Trophoblast cell (in vitro differentiated cells and primary cell): ENCODE results near the gene MVK.

Experiments
- DNase-seq, 2 donors: peaks; one replicate each; pipeline ENCODE4 v3.0.0-alpha.2; 2016
- H2AFZ ChIP-seq: 2 replicates; pipeline ENCODE4 v1.6.1; 2013; ENCODE audit warnings: low read length, moderate library complexity, mild to moderate bottlenecking; ENCODE audit not compliant: insufficient read depth, poor library complexity
- H2AK5ac ChIP-seq: 2 replicates; pipeline ENCODE4 v1.6.1; 2013; ENCODE audit warnings: mild to moderate bottlenecking, low read length
- H2BK120ac ChIP-seq: 2 replicates; pipeline ENCODE4 v1.6.1; 2013; ENCODE audit warnings: low read length, mild to moderate bottlenecking, moderate library complexity; ENCODE audit not compliant: insufficient read depth, poor library complexity
- H2BK12ac ChIP-seq: 2 replicates; pipeline ENCODE4 v1.6.1; 2013; ENCODE audit warnings: mild to moderate bottlenecking, low read length, moderate library complexity
- H2BK5ac ChIP-seq: 2 replicates; pipeline ENCODE4 v1.6.1; 2013; ENCODE audit warnings: low read length, low read depth, moderate library complexity, mild to moderate bottlenecking; ENCODE audit not compliant: poor library complexity
- H3K14ac ChIP-seq: 2 replicates; pipeline ENCODE4 v1.6.1; 2013; ENCODE audit warnings: mild to moderate bottlenecking, low read length
- H3K18ac ChIP-seq: 2 replicates; pipeline ENCODE4 v1.6.1; 2013; ENCODE audit warnings: mild to moderate bottlenecking, low read length
- H3K23ac ChIP-seq: 2 replicates; pipeline ENCODE4 v1.6.1; 2013; ENCODE audit warnings: low read length
- H3K27ac ChIP-seq: 2 replicates; pipeline ENCODE4 v1.5.1; 2013; ENCODE audit warnings: low read depth, mild to moderate bottlenecking, inconsistent platforms, low read length, moderate library complexity
- H3K27me3 ChIP-seq: 2 replicates; pipeline ENCODE4 v1.6.1; 2013; ENCODE audit warnings: inconsistent platforms, mild to moderate bottlenecking, low read length, moderate library complexity; ENCODE audit not compliant: insufficient read depth
- H3K36me3 ChIP-seq, 2 experiments: 1 replicate in 1 of 2; 2 replicates in 1 of 2; pipeline ENCODE4 v1.6.1; 2013; ENCODE audit warnings: low read length in 2 of 2, mild to moderate bottlenecking in 2 of 2, moderate library complexity in 1 of 2; ENCODE audit not compliant: insufficient read depth in 2 of 2, control insufficient read depth in 1 of 2
- H3K4ac ChIP-seq: 2 replicates; pipeline ENCODE4 v1.6.1; 2013; ENCODE audit warnings: low read depth, mild to moderate bottlenecking, low read length, moderate library complexity
- H3K4me1 ChIP-seq, 2 experiments: 1 replicate in 1 of 2; 2 replicates in 1 of 2; pipeline ENCODE4 v1.6.1; 2013; ENCODE audit warnings: low read length in 2 of 2, mild to moderate bottlenecking in 2 of 2, moderate library complexity in 1 of 2; ENCODE audit not compliant: insufficient read depth in 2 of 2, control insufficient read depth in 1 of 2
- H3K4me2 ChIP-seq: 2 replicates; pipeline ENCODE4 v1.6.1; 2013; ENCODE audit warnings: inconsistent platforms, mild to moderate bottlenecking, low read length, moderate library complexity
- H3K4me3 ChIP-seq: 2 replicates; pipeline ENCODE4 v1.5.1; 2013; ENCODE audit warnings: mild to moderate bottlenecking, low read depth, low read length, inconsistent platforms
- H3K79me1 ChIP-seq: one replicate; pipeline ENCODE4 v1.6.1; 2013; ENCODE audit warnings: low read length
- H3K79me2 ChIP-seq: 2 replicates; pipeline ENCODE4 v1.6.1; 2013; ENCODE audit warnings: low read length, mild to moderate bottlenecking; ENCODE audit not compliant: control insufficient read depth, insufficient read depth, poor library complexity
- H3K9ac ChIP-seq: 2 replicates; pipeline ENCODE4 v1.6.1; 2013; ENCODE audit warnings: mild to moderate bottlenecking, low read length
- H3K9me3 ChIP-seq: 2 replicates; pipeline ENCODE4 v1.6.1; 2013; ENCODE audit warnings: low read depth, mild to moderate bottlenecking, control low read depth, inconsistent platforms, low read length; ENCODE audit not compliant: insufficient read depth
- H4K12ac ChIP-seq: 2 replicates; pipeline ENCODE4 v1.6.1; 2013; ENCODE audit warnings: low read depth, mild to moderate bottlenecking, low read length, moderate library complexity
- H4K8ac ChIP-seq: 2 replicates; pipeline ENCODE4 v1.6.1; 2013; ENCODE audit warnings: low read depth, mild to moderate bottlenecking, low read length, moderate library complexity
- H4K91ac ChIP-seq: one replicate; pipeline ENCODE4 v1.6.1; 2013; ENCODE audit warnings: low read depth, mild to moderate bottlenecking, low read length, moderate library complexity
- WGBS: extraction: QIAGEN DNeasy Blood & Tissue Kit; methylation state at CpG from one replicate; pipeline ENCODE4 v1.1.7; 2013; ENCODE audit warnings: missing lambda C conversion rate; ENCODE audit not compliant: insufficient read length, insufficient coverage; ENCODE audit errors: extremely low coverage; 5-methylcytosine and 5-hydroxymethylcytosine counted together

The MVK gene

DNA sequence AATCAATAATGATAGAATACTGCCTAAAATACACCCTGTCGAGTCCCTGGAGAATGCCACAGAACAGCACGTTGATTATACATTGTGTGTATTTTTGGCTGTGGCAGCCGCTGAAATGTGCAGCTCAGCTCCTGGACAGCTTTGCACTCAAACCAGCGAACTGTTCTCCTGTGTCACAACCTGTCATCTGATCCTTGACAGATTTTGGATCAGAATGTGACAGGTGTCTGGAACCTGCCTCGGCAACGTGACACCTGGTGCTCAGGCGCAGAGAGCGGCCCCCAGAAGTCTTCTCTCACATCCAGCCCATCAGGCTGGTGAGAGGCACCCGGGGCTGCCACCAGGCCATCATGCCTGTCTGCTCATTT, 19.3 kb downstream of the MVK start:
- H3K79me2 ChIP-seq: no peaks in the 10 kb centered on the region
- H3K36me3 ChIP-seq: peaks cover 77 to 82% of the 10 kb centered on the region in 2 experiments
- H2BK12ac ChIP-seq: no peak overlapping the region
- peaks cover 2% of the 10 kb centered on the region for H3K9me3 ChIP-seq
- no peak overlapping the region for H2AFZ ChIP-seq
- H4K12ac ChIP-seq: no peak overlapping the region
- H3K18ac ChIP-seq: no peak overlapping the region
- no peak overlapping the region for H2AK5ac ChIP-seq
- H3K4me1 ChIP-seq: no peaks in the 10 kb centered on the region
- H3K27me3 ChIP-seq: no peaks in the 10 kb centered on the region
- no peak overlapping the region for H3K27ac ChIP-seq
- no peak overlapping the region for H2BK120ac ChIP-seq
- no CpG with 5 or more reads among the region's 9 CpGs for WGBS
- no peak overlapping the region for H4K8ac ChIP-seq
- H2BK5ac ChIP-seq: no peak overlapping the region
- H3K79me1 ChIP-seq: no peaks in the 10 kb centered on the region
- no peak for DNase-seq
- H3K9ac ChIP-seq: no peak overlapping the region
- no peak overlapping the region for H4K91ac ChIP-seq
- no peak overlapping the region for H3K4me2 ChIP-seq
- H3K4ac ChIP-seq: no peak overlapping the region
- no peak overlapping the region for H3K23ac ChIP-seq
- H3K14ac ChIP-seq: no peak overlapping the region
- H3K4me3 ChIP-seq: no peak overlapping the region

DNA sequence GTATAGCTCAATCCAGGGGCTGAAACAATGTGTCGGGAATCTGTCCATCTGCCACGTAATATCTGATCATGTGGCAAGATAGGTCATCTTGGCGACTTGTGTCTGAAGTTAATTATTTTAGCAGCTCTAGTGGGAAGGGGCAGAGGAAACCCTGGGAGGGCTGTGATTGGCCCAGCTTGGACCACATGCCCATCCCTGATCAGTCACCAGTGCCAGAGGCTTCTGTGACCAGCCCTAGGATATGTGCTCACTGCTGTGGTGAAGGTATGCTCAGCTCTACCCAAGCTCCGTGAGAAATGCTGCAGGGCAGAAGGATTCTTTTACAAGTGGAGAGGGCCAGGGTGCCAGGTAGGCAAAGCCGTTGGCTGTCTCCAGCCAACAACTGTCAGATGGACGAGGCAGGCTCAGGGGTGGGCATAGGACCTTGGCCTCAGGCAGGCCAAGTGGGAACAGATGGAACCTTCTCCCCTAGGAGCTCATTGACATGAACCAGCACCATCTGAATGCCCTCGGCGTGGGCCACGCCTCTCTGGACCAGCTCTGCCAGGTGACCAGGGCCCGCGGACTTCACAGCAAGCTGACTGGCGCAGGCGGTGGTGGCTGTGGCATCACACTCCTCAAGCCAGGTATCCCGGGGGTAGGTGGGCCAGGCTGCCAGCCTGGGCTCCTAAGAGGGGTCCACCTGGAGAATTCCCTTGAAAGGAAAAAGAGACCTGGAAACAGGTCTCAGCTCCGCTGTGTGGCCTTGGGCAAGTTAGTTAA, 21.1 kb downstream of the MVK start:
- no peak for DNase-seq
- Histone ChIP-seq H3K79me1 (no peaks in the 10 kb centered on the region), H3K9ac (no peak overlapping the region), H2BK120ac (no peak overlapping the region), H4K12ac (no peak overlapping the region), H4K8ac (no peak overlapping the region), H4K91ac (no peak overlapping the region), H3K9me3 (peaks cover 2% of the 10 kb centered on the region), H3K14ac (no peak overlapping the region), H3K4me3 (no peak overlapping the region), H2BK5ac (no peak overlapping the region), H3K4ac (no peak overlapping the region), H3K36me3 (peaks cover 62 to 66% of the 10 kb centered on the region in 2 experiments), H3K18ac (no peak overlapping the region), H3K27me3 (no peaks in the 10 kb centered on the region), H2BK12ac (no peak overlapping the region), H3K4me2 (no peak overlapping the region), H3K27ac (no peak overlapping the region), H2AK5ac (no peak overlapping the region), H3K23ac (no peak overlapping the region), H3K4me1 (no peaks in the 10 kb centered on the region), H3K79me2 (no peaks in the 10 kb centered on the region), H2AFZ (no peak overlapping the region)
- WGBS: no CpG with 5 or more reads among the region's 15 CpGs

DNA sequence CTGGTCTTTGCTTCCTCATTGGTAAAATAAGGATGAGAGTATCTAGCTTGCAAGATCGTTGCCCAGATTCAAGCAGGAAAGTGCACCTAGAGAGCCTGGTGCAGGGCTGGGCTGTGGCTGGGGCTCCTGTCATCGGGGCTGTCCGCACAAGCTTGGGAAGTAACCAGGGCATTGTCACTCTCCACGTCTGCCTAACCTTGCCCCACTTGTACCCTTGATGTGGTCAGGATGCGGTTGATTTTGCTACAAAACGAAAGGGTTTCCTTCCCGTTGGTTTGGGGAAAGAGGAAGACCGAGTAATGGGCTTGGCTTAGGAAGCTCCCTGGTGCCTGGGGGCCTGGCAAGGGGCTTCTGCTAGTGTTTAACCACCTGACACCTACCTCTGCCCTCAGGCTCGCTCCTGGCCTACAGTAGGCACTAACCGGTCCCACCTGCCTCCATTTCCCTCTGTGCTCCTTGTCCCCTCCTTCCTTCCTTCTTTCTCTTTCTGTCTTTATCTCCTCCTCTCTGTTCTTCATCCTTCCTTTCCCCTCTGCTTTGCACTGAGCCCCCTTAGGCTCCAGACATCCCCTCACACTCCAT, 21.8 kb downstream of the MVK start:
- no peak overlapping the region for H2AFZ ChIP-seq
- no peak overlapping the region for H4K8ac ChIP-seq
- no peak overlapping the region for H3K9ac ChIP-seq
- H3K27ac ChIP-seq: no peak overlapping the region
- H4K91ac ChIP-seq: no peak overlapping the region
- no peaks in the 10 kb centered on the region for H3K79me2 ChIP-seq
- no CpG with 5 or more reads among the region's 10 CpGs for WGBS
- H3K18ac ChIP-seq: no peak overlapping the region
- peaks cover 55 to 59% of the 10 kb centered on the region in 2 experiments for H3K36me3 ChIP-seq
- H3K27me3 ChIP-seq: no peaks in the 10 kb centered on the region
- no peak overlapping the region for H3K14ac ChIP-seq
- no peak overlapping the region for H2BK5ac ChIP-seq
- no peak overlapping the region for H2BK120ac ChIP-seq
- no peaks in the 10 kb centered on the region for H3K4me1 ChIP-seq
- H3K23ac ChIP-seq: no peak overlapping the region
- H3K9me3 ChIP-seq: peaks cover 2% of the 10 kb centered on the region
- no peak overlapping the region for H3K4me3 ChIP-seq
- H3K79me1 ChIP-seq: no peaks in the 10 kb centered on the region
- no peak overlapping the region for H4K12ac ChIP-seq
- H2BK12ac ChIP-seq: no peak overlapping the region
- no peak overlapping the region for H2AK5ac ChIP-seq
- H3K4me2 ChIP-seq: no peak overlapping the region
- H3K4ac ChIP-seq: no peak overlapping the region
- no peak for DNase-seq

DNA sequence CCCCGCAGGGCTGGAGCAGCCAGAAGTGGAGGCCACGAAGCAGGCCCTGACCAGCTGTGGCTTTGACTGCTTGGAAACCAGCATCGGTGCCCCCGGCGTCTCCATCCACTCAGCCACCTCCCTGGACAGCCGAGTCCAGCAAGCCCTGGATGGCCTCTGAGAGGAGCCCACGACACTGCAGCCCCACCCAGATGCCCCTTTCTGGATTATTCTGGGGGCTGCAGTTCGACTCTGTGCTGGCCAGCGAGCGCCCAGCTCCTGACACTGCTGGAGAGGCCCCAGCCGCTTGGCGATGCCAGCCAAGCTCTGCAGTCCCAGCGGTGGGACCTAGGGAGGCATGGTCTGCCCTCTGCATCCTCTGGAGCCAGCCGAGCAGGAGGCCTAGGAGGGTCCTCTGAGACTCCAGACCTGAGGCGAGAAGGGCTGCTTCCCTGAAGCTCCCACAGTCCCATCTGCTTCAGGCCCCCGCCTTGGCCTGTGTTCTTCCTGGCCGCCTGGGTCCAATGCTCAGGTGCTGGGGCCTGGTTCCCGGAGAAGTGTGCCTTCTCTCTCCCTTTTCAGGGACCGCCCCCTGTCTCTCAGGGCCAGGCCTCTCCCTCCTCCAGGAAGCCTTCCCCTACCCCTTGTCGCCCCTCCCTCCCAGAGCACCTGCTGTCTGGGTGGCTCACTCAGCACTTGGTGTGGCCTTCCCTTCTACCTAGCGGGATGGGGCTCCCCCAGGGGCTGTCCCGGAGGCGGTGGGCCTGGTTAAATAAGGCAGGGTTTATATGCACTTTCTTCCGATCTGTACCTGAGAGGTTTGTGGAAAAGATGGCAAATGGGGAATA, 23.0 kb downstream of the MVK start:
- no peak for DNase-seq

More for the DNA sequence above, 23.0 kb downstream of the MVK start:
- H3K36me3 ChIP-seq: peaks cover 44 to 48% of the 10 kb centered on the region in 2 experiments
- H3K4ac ChIP-seq: no peak overlapping the region
- H2AK5ac ChIP-seq: no peak overlapping the region
- no peak overlapping the region for H3K4me3 ChIP-seq
- H3K23ac ChIP-seq: no peak overlapping the region
- H3K27ac ChIP-seq: no peak overlapping the region
- H4K12ac ChIP-seq: no peak overlapping the region
- no peak overlapping the region for H2AFZ ChIP-seq
- no peaks in the 10 kb centered on the region for H3K4me1 ChIP-seq
- H3K79me2 ChIP-seq: no peaks in the 10 kb centered on the region
- peaks cover 2% of the 10 kb centered on the region for H3K9me3 ChIP-seq
- no peak overlapping the region for H4K91ac ChIP-seq
- H3K18ac ChIP-seq: no peak overlapping the region
- H3K79me1 ChIP-seq: no peaks in the 10 kb centered on the region
- no peak overlapping the region for H4K8ac ChIP-seq
- no peaks in the 10 kb centered on the region for H3K27me3 ChIP-seq
- no peak overlapping the region for H3K9ac ChIP-seq
- H3K14ac ChIP-seq: no peak overlapping the region
- H2BK12ac ChIP-seq: no peak overlapping the region
- no CpG with 5 or more reads among the region's 24 CpGs for WGBS
- no peak overlapping the region for H2BK5ac ChIP-seq
- no peak overlapping the region for H3K4me2 ChIP-seq
- no peak overlapping the region for H2BK120ac ChIP-seq
